HCT116 (cell line): ENCODE results near the gene TMC4. TPM values are rescaled to one million over a fixed set of nuclear protein-coding genes. Genes with fewer than 3 reads are reported as not detected.
A peak's percentile ranks its signal among the peaks of the same experiment; 100 is the strongest.

Experiments
- ATAC-seq: fragments of 200-7000 bp; cut with Tn5 transposase; 2 replicates; pipeline ENCODE4 v1.9.1; 2020; ENCODE audit warnings: mild to moderate bottlenecking, moderate library complexity
- BruUV-seq: library from RNA; stranded (reverse); fragments of 400-500 nt; replicated peaks from 2 replicates; lab custom pipeline; 2021; lab: Mats Ljungman, UMichigan
- CTCF ChIA-PET: fragments of 300-600 bp; sonication (Branson Sonifier 250); formaldehyde crosslinking; loops from one replicate; lab custom pipeline; 2021; ENCODE audit warnings: antibody characterized with exemption; lab: Charles Lee
- POLR2A ChIA-PET: fragments of 300-600, 350-600 bp; sonication (Branson Sonifier 250); formaldehyde crosslinking; loops from one replicate; lab custom pipeline; 2021; ENCODE audit warnings: antibody characterized with exemption; lab: Charles Lee
- RAD21 ChIA-PET, 2 experiments: fragments of 300-600 bp; sonication (Branson Sonifier 250); formaldehyde crosslinking; loops; one replicate each; lab custom pipeline; 2023; ENCODE audit warnings: low total read pairs in 2 of 2; ENCODE audit not compliant: uncharacterized antibody in 2 of 2, unreplicated experiment in 2 of 2, low non-redundant PET in 1 of 2; lab: Charles Lee
- DNase-seq: peaks from one replicate; pipeline ENCODE4 v3.0.0-alpha.2; 2010; ENCODE audit warnings: low read depth, low spot score
- H2AFZ ChIP-seq: fragments of 200-600 bp; shearing (Covaris generic), sonication (generic); 2 replicates; pipeline ENCODE4 v1.6.1; 2017; ENCODE audit warnings: low read depth, mixed run types, mixed read lengths, antibody characterized with exemption, low read length; ENCODE audit not compliant: poor library complexity, severe bottlenecking
- H3K27ac ChIP-seq: 2 replicates; pipeline ENCODE4 v1.5.1; 2012; ENCODE audit warnings: low read depth, low read length
- H3K27me3 ChIP-seq: fragments of 200-600 bp; sonication (generic); 2 replicates; pipeline ENCODE4 v1.6.1; 2016; ENCODE audit warnings: mixed run types, low read length, mixed read lengths; ENCODE audit not compliant: insufficient read depth
- H3K36me3 ChIP-seq, 2 experiments: fragments of 200-500 bp in 1 of 2; fragments of 200-600 bp in 1 of 2; sonication (Bioruptor generic) in 1 of 2; sonication (generic) in 1 of 2; 2 replicates each; pipeline versions ENCODE4 v1.5.1 to v1.6.1; 2014 to 2016; ENCODE audit warnings: low read length in 2 of 2, inconsistent platforms in 1 of 2, mixed read lengths in 1 of 2, mixed run types in 1 of 2; ENCODE audit not compliant: insufficient read depth in 2 of 2, control insufficient read depth in 1 of 2
- H3K4me1 ChIP-seq, 2 experiments: fragments of 200-600 bp in 1 of 2; sonication (generic) in 1 of 2; 2 replicates each; pipeline versions ENCODE4 v1.5.1 to v1.6.1; 2012 to 2017; ENCODE audit warnings: low read length in 2 of 2, inconsistent platforms in 1 of 2, mild to moderate bottlenecking in 1 of 2, mixed read lengths in 1 of 2, mixed run types in 1 of 2, moderate library complexity in 1 of 2; ENCODE audit not compliant: insufficient read depth in 2 of 2, control insufficient read depth in 1 of 2
- H3K4me2 ChIP-seq: fragments of 200-600 bp; sonication (generic); 2 replicates; pipeline ENCODE4 v1.6.1; 2017; ENCODE audit warnings: mixed run types, low read length, mixed read lengths
- H3K4me3 ChIP-seq, 2 experiments: fragments of 200-600 bp in 1 of 2; sonication (generic) in 1 of 2; replicated peaks in 1 of 2; 2 replicates each; pipeline ENCODE4 v1.5.1; 2011 to 2016; ENCODE audit warnings: low read length in 2 of 2, control low read depth in 1 of 2, low read depth in 1 of 2, mild to moderate bottlenecking in 1 of 2, mixed read lengths in 1 of 2, mixed run types in 1 of 2
- H3K79me2 ChIP-seq: fragments of 200-600 bp; sonication (generic); 2 replicates; pipeline ENCODE4 v1.6.1; 2017; ENCODE audit warnings: mild to moderate bottlenecking, mixed run types, low read length, moderate library complexity, mixed read lengths; ENCODE audit not compliant: insufficient read depth
- H3K9ac ChIP-seq: fragments of 200-600 bp; sonication (generic); 2 replicates; pipeline ENCODE4 v1.6.1; 2016; ENCODE audit warnings: low read length, mixed read lengths
- H3K9me2 ChIP-seq: fragments of 200-600 bp; sonication (generic), shearing (Covaris generic); 2 replicates; pipeline ENCODE4 v1.6.1; 2017; ENCODE audit warnings: mixed run types, mild to moderate bottlenecking, moderate library complexity; ENCODE audit not compliant: insufficient read depth
- H3K9me3 ChIP-seq, 2 experiments: fragments of 200-500 bp in 1 of 2; fragments of 200-600 bp in 1 of 2; sonication (Bioruptor generic) in 1 of 2; sonication (generic) in 1 of 2; 2 replicates each; pipeline ENCODE4 v1.6.1; 2014 to 2017; ENCODE audit warnings: low read length in 2 of 2, mixed read lengths in 2 of 2, inconsistent platforms in 1 of 2, low read depth in 1 of 2, mild to moderate bottlenecking in 1 of 2, mixed run types in 1 of 2, moderate library complexity in 1 of 2; ENCODE audit not compliant: control insufficient read depth in 1 of 2, insufficient read depth in 1 of 2
- H4K20me1 ChIP-seq: fragments of 200-600 bp; sonication (generic), shearing (Covaris generic); 2 replicates; pipeline ENCODE4 v1.6.1; 2017; ENCODE audit warnings: mixed run types, mild to moderate bottlenecking, moderate library complexity; ENCODE audit not compliant: insufficient read depth
- FOSL1 ChIP-seq: IDR thresholded peaks from 2 replicates; pipeline ENCODE4 v1.6.1; 2012; ENCODE audit warnings: low read depth
- JUND ChIP-seq: IDR thresholded peaks from 2 replicates; pipeline ENCODE4 v1.6.1; 2012
- POLR2AphosphoS5 ChIP-seq: IDR thresholded peaks from 2 replicates; pipeline ENCODE4 v1.6.1; 2011; ENCODE audit warnings: mild to moderate bottlenecking, low read depth, low read length, moderate library complexity
- SIN3A ChIP-seq: IDR thresholded peaks from 2 replicates; pipeline ENCODE4 v1.6.1; 2012; ENCODE audit warnings: low read depth
- intact Hi-C: fragments of 100-400 bp; cut with micrococcal nuclease; formaldehyde crosslinking; loops from 2 replicates; pipeline ENCODE4 v1.10.0; 2022
- total RNA-seq: library from RNA; stranded (reverse); gene quantifications from one replicate; pipeline ENCODE4 v1.2.1, GENCODE V29; 2021; ENCODE audit not compliant: unreplicated experiment
- TF ChIP-seq, protein P1 (sequence below): IDR thresholded peaks from 2 replicates; pipeline ENCODE4 v1.6.1; 2012; ENCODE audit warnings: low read depth
- TF ChIP-seq, protein P2 (sequence below), 3 experiments: fragments of 200-600 bp in 1 of 3; sonication (generic) in 1 of 3; IDR thresholded peaks in 2 of 3; conservative IDR thresholded peaks in 1 of 3; 2 replicates each; pipeline ENCODE4 v1.5.1; 2012 to 2017; ENCODE audit warnings: low read depth in 2 of 3, low read length in 2 of 3, antibody characterized with exemption in 1 of 3, borderline replicate concordance in 1 of 3, control low read depth in 1 of 3, mild to moderate bottlenecking in 1 of 3, mixed read lengths in 1 of 3, mixed run types in 1 of 3, moderate library complexity in 1 of 3; ENCODE audit not compliant: insufficient read depth in 1 of 3

TMC4 gene
- total RNA-seq, 1 experiment from 2014 or later = 60.3 TPM

DNA sequence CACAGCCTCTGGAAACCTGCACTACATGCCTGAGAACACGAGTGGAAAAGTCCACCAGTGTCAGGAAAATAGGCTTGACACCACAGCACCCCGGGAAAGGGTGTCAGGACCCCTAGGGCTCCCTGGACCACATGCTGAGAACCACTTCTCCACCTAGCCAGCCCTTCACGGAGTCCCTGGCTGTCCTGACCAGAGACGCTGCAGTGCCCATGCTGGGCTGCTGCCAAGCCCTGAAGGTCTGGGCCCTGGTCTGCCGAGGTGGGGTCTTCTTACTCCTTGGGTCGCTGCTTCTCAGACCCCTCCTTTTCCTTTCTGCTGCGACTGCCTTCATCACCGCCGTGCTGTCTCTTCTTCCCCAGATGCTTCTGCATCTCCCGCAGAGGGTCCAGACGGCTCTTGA, 16.5 kb downstream of the TMC4 start:
- ChIA-PET RAD21 (no interaction called here), POLR2A (interaction anchor here (1.1 to 1.6 kb wide), 2 partner anchors 19 to 41 kb away, joined by 3 to 4 read pairs; partner anchors contain the start of genes CNOT3, PRPF31 and TFPT), CTCF (no interaction called here)
- peaks cover 8% of the 10 kb centered on the region for H3K79me2 ChIP-seq
- no peaks in the 10 kb centered on the region for H4K20me1 ChIP-seq
- TF ChIP-seq, protein P1, sequence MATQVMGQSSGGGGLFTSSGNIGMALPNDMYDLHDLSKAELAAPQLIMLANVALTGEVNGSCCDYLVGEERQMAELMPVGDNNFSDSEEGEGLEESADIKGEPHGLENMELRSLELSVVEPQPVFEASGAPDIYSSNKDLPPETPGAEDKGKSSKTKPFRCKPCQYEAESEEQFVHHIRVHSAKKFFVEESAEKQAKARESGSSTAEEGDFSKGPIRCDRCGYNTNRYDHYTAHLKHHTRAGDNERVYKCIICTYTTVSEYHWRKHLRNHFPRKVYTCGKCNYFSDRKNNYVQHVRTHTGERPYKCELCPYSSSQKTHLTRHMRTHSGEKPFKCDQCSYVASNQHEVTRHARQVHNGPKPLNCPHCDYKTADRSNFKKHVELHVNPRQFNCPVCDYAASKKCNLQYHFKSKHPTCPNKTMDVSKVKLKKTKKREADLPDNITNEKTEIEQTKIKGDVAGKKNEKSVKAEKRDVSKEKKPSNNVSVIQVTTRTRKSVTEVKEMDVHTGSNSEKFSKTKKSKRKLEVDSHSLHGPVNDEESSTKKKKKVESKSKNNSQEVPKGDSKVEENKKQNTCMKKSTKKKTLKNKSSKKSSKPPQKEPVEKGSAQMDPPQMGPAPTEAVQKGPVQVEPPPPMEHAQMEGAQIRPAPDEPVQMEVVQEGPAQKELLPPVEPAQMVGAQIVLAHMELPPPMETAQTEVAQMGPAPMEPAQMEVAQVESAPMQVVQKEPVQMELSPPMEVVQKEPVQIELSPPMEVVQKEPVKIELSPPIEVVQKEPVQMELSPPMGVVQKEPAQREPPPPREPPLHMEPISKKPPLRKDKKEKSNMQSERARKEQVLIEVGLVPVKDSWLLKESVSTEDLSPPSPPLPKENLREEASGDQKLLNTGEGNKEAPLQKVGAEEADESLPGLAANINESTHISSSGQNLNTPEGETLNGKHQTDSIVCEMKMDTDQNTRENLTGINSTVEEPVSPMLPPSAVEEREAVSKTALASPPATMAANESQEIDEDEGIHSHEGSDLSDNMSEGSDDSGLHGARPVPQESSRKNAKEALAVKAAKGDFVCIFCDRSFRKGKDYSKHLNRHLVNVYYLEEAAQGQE = no peak
- no peak for TF ChIP-seq JUND
- TF ChIP-seq SIN3A = no peak
- peak; percentile 42 for TF ChIP-seq POLR2AphosphoS5
- H3K4me3 ChIP-seq = no peak overlapping the region
- no peak overlapping the region for H3K9ac ChIP-seq
- DNase-seq (no peak), ATAC-seq (no peak)
- no peaks in the 10 kb centered on the region for H3K9me2 ChIP-seq
- no peaks in the 10 kb centered on the region for H3K27me3 ChIP-seq
- intact Hi-C loops = no loop called here
- H2AFZ ChIP-seq = no peak overlapping the region
- BruUV-seq = no TSS peak
- H3K27ac ChIP-seq = no peak overlapping the region
- no peak overlapping the region for H3K4me2 ChIP-seq
- peaks cover 47 to 51% of the 10 kb centered on the region in 2 experiments; a peak in 3 of 4 replicates for H3K36me3 ChIP-seq
- H3K4me1 ChIP-seq = peaks cover 16 to 26% of the 10 kb centered on the region in 2 experiments
- no peaks in the 10 kb centered on the region for H3K9me3 ChIP-seq

DNA sequence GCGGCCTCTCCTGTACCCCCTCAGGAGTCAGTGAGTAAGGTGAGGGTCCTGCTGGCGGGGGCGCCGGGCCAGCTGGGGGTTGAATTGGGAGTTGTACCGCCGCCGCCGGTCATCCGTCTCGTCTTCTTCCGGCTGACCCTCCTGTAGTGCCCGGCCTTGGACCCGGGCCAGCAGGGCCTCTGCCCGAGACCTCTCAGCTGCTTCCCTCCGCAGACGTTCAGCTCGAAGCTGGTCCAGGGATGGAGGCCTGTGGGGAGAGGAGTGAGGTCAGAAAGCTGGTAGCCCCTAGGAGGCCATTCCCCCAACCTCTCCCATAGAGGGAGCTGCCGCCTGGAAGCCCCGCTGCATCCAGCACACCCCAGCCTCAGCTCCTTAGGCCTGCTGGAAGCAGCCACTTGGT, 17.3 kb downstream of the TMC4 start:
- no peak for DNase-seq
- Histone ChIP-seq H3K9ac (no peak overlapping the region), H3K4me1 (peaks cover 10 to 20% of the 10 kb centered on the region in 2 experiments), H3K4me3 (no peak overlapping the region), H3K27me3 (no peaks in the 10 kb centered on the region), H3K4me2 (no peak overlapping the region)
- ChIA-PET CTCF (no interaction called here), RAD21 (interaction anchor here in 1 of 2 experiments (0.6 kb wide), 1 partner anchor 176 kb away, joined by 3 read pairs; no protein-coding TSS in a partner anchor)
- intact Hi-C loops = no loop called here
- BruUV-seq = no TSS peak
- ATAC-seq = no peak
- TF ChIP-seq, protein P2, sequence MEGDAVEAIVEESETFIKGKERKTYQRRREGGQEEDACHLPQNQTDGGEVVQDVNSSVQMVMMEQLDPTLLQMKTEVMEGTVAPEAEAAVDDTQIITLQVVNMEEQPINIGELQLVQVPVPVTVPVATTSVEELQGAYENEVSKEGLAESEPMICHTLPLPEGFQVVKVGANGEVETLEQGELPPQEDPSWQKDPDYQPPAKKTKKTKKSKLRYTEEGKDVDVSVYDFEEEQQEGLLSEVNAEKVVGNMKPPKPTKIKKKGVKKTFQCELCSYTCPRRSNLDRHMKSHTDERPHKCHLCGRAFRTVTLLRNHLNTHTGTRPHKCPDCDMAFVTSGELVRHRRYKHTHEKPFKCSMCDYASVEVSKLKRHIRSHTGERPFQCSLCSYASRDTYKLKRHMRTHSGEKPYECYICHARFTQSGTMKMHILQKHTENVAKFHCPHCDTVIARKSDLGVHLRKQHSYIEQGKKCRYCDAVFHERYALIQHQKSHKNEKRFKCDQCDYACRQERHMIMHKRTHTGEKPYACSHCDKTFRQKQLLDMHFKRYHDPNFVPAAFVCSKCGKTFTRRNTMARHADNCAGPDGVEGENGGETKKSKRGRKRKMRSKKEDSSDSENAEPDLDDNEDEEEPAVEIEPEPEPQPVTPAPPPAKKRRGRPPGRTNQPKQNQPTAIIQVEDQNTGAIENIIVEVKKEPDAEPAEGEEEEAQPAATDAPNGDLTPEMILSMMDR (IDR thresholded peaks at IDR 0.05 in 2 of 3, conservative IDR thresholded peaks at IDR 0.05 in 1 of 3; ENCODE audit: borderline replicate concordance in 1 of 3, insufficient read depth in 1 of 3, low read depth in 2 of 3, low read length in 2 of 3) = peak in 1 of 3 experiments; percentile 17; a peak in 1 of 6 replicates
- no peak for TF ChIP-seq FOSL1
- TF ChIP-seq, all 23 proteins: peak for 1
- H3K9me3 ChIP-seq = no peaks in the 10 kb centered on the region
- POLR2A ChIA-PET = interaction anchor here (1.1 kb wide), 1 partner anchor 19 kb away, joined by 3 read pairs; the partner anchor contains the start of gene CNOT3
- H3K79me2 ChIP-seq = peaks cover 8% of the 10 kb centered on the region
- no peaks in the 10 kb centered on the region for H3K9me2 ChIP-seq
- no peaks in the 10 kb centered on the region for H4K20me1 ChIP-seq
- H3K27ac ChIP-seq = no peak overlapping the region
- H2AFZ ChIP-seq = no peak overlapping the region
- peaks cover 47 to 53% of the 10 kb centered on the region in 2 experiments; a peak in 3 of 4 replicates for H3K36me3 ChIP-seq
